OCI-LY1 (cell line): ENCODE measurements around the gene CDH13.

ENCODE experiments used
- EZH2 ChIP-seq: fragments of 200-600 bp; sonication (generic), shearing (Covaris generic); IDR thresholded peaks from 2 replicates; pipeline ENCODE4 v1.8.0; 2017; ENCODE audit warnings: borderline replicate concordance, mixed run types, mild to moderate bottlenecking, antibody characterized with exemption, low read length, moderate library complexity, mixed read lengths
- TF ChIP-seq, protein P1 (sequence below): fragments of 200-600 bp; sonication (generic), shearing (Covaris generic); IDR thresholded peaks from 2 replicates; pipeline ENCODE4 v1.5.1; 2017; ENCODE audit warnings: mild to moderate bottlenecking, antibody characterized with exemption, low read length, moderate library complexity, mixed read lengths

DNA sequence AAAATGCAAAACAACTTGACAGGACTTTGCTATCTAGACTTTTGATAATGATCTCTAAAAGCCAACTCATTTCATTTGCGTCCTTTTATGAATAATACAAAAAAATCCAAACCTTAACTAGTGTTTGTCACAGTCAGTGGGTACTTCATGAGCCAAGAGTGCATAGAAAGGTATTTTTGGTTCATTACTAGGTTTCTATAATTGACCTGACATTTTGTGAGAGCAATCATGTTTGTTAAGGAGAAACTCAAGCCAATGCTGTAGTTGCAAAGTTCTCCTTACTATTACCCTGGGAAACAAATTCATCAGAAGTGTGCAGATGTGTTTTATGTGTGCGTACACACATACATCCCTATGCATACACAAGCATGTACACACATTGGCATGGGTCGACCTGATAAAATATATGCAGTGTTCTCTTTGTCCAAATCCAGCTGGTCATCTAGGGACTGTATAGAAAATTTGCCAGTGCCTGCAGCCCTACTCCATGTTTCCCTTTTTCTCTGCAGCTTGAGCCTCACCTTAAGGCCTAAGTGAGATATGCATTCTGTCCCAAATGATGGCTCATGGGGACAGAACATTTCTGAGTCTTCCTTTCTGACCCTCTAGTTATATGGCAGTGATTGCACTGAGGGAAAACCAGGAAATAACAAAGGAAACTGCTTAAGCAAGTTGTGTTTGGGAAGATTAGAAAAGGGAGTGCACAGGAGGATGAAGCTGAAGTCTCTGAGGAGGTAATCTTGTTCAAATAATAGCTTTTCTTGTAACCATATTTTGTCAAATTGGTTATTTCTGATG is 128.1 kb downstream of the CDH13 start:
- TF ChIP-seq, protein P1, sequence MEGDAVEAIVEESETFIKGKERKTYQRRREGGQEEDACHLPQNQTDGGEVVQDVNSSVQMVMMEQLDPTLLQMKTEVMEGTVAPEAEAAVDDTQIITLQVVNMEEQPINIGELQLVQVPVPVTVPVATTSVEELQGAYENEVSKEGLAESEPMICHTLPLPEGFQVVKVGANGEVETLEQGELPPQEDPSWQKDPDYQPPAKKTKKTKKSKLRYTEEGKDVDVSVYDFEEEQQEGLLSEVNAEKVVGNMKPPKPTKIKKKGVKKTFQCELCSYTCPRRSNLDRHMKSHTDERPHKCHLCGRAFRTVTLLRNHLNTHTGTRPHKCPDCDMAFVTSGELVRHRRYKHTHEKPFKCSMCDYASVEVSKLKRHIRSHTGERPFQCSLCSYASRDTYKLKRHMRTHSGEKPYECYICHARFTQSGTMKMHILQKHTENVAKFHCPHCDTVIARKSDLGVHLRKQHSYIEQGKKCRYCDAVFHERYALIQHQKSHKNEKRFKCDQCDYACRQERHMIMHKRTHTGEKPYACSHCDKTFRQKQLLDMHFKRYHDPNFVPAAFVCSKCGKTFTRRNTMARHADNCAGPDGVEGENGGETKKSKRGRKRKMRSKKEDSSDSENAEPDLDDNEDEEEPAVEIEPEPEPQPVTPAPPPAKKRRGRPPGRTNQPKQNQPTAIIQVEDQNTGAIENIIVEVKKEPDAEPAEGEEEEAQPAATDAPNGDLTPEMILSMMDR: no peak
- TF ChIP-seq EZH2: no peak
